IPS-18a (cell line): ENCODE data around the gene PPM1N.

ENCODE experiments used
- H3K27ac ChIP-seq: one replicate; pipeline ENCODE4 v1.5.1; 2013; ENCODE audit warnings: low read length
- H3K27me3 ChIP-seq: one replicate; pipeline ENCODE4 v1.6.1; 2013; ENCODE audit warnings: mild to moderate bottlenecking, low read length; ENCODE audit not compliant: control insufficient read depth, insufficient read depth
- H3K36me3 ChIP-seq: one replicate; pipeline ENCODE4 v1.6.1; 2013; ENCODE audit warnings: low read depth, low read length; ENCODE audit not compliant: control insufficient read depth
- H3K4me1 ChIP-seq: one replicate; pipeline ENCODE4 v1.6.1; 2013; ENCODE audit warnings: low read depth, low read length; ENCODE audit not compliant: control insufficient read depth
- H3K4me3 ChIP-seq: one replicate; pipeline ENCODE4 v1.5.1; 2013; ENCODE audit warnings: low read length
- H3K9ac ChIP-seq: one replicate; pipeline ENCODE4 v1.6.1; 2013; ENCODE audit warnings: mild to moderate bottlenecking, low read length, moderate library complexity
- H3K9me3 ChIP-seq: one replicate; pipeline ENCODE4 v1.6.1; 2013; ENCODE audit warnings: low read depth, low read length; ENCODE audit not compliant: control insufficient read depth

Gene PPM1N

GRCh38 chr19:45463241-45463640 lies 35.0 kb upstream of the PPM1N start:
- peaks cover 18% of the 10 kb centered on the region for H3K27me3 ChIP-seq
- H3K27ac ChIP-seq, result no peak overlapping the region
- no peaks in the 10 kb centered on the region for H3K9me3 ChIP-seq
- H3K4me1 ChIP-seq, result no peaks in the 10 kb centered on the region
- no peak overlapping the region for H3K9ac ChIP-seq
- no peaks in the 10 kb centered on the region for H3K36me3 ChIP-seq
- no peak overlapping the region for H3K4me3 ChIP-seq

- H3K27me3 ChIP-seq, result peaks cover 23% of the 10 kb centered on the region
- H3K9ac ChIP-seq, result no peak overlapping the region
- H3K27ac ChIP-seq, result no peak overlapping the region
- no peak overlapping the region for H3K4me3 ChIP-seq
- H3K9me3 ChIP-seq, result no peaks in the 10 kb centered on the region
- H3K4me1 ChIP-seq, result no peaks in the 10 kb centered on the region
- H3K36me3 ChIP-seq, result no peaks in the 10 kb centered on the region
Measured at GRCh38 chr19:45464274-45464673, 34.0 kb upstream of the PPM1N start.

GRCh38 chr19:45464852-45465441 lies 33.3 kb upstream of the PPM1N start:
- Histone ChIP-seq H3K4me1 (peaks cover 3% of the 10 kb centered on the region), H3K36me3 (no peaks in the 10 kb centered on the region), H3K4me3 (no peak overlapping the region), H3K27ac (no peak overlapping the region), H3K9ac (no peak overlapping the region), H3K27me3 (peaks cover 23% of the 10 kb centered on the region), H3K9me3 (no peaks in the 10 kb centered on the region)

GRCh38 chr19:45467115-45467455 lies 31.2 kb upstream of the PPM1N start:
- Histone ChIP-seq H3K36me3 (no peaks in the 10 kb centered on the region), H3K9me3 (no peaks in the 10 kb centered on the region), H3K9ac (peak overlapping the region; percentile 91), H3K27ac (no peak overlapping the region), H3K4me1 (peaks cover 5% of the 10 kb centered on the region), H3K27me3 (peaks cover 45% of the 10 kb centered on the region), H3K4me3 (peak overlapping the region; percentile 95)

GRCh38 chr19:45467456-45468158 lies 30.6 kb upstream of the PPM1N start, which contains the start of gene FOSB:
TSS of gene FOSB (plus strand) at chr19:45467996. CDS start at chr19:45468587, 591 bp downstream.
- Histone ChIP-seq H3K27ac (peak within 1 kb of the TSS; percentile 82), H3K9ac (peak within 1 kb of the TSS; percentile 91), H3K9me3 (no peaks in the 10 kb centered on the region), H3K4me3 (peak within 1 kb of the TSS; percentile 95), H3K36me3 (no peaks in the 10 kb centered on the region), H3K27me3 (peaks cover 50% of the 10 kb centered on the region), H3K4me1 (peaks cover 5% of the 10 kb centered on the region)

- Histone ChIP-seq H3K36me3 (no peaks in the 10 kb centered on the region), H3K27ac (no peak overlapping the region), H3K4me1 (peaks cover 5% of the 10 kb centered on the region), H3K4me3 (peak overlapping the region; percentile 95), H3K9ac (peak overlapping the region; percentile 91), H3K27me3 (peaks cover 56% of the 10 kb centered on the region), H3K9me3 (no peaks in the 10 kb centered on the region)
Measured at GRCh38 chr19:45468159-45468651, 30.0 kb upstream of the PPM1N start.

- H3K36me3 ChIP-seq, result no peaks in the 10 kb centered on the region
- H3K27me3 ChIP-seq, result peaks cover 62% of the 10 kb centered on the region
- peak overlapping the region; percentile 72 for H3K27ac ChIP-seq
- H3K4me1 ChIP-seq, result peaks cover 5% of the 10 kb centered on the region
- no peaks in the 10 kb centered on the region for H3K9me3 ChIP-seq
- peak overlapping the region; percentile 95 for H3K4me3 ChIP-seq
- H3K9ac ChIP-seq, result peak overlapping the region; percentile 91
Measured at GRCh38 chr19:45468803-45469131, 29.5 kb upstream of the PPM1N start.

GRCh38 chr19:45469132-45469944 lies 28.9 kb upstream of the PPM1N start:
- Histone ChIP-seq H3K9me3 (no peaks in the 10 kb centered on the region), H3K4me3 (peak overlapping the region; percentile 95), H3K36me3 (no peaks in the 10 kb centered on the region), H3K27ac (peak overlapping the region; percentile 100), H3K9ac (peak overlapping the region; percentile 91), H3K27me3 (peaks cover 67% of the 10 kb centered on the region), H3K4me1 (peaks cover 5% of the 10 kb centered on the region)

- H3K9me3 ChIP-seq, result no peaks in the 10 kb centered on the region
- H3K4me1 ChIP-seq, result peaks cover 5% of the 10 kb centered on the region
- H3K27me3 ChIP-seq, result peaks cover 74% of the 10 kb centered on the region
- H3K4me3 ChIP-seq, result peak overlapping the region; percentile 95
- H3K9ac ChIP-seq, result peak overlapping the region; percentile 91
- H3K27ac ChIP-seq, result peak overlapping the region; percentile 100
- no peaks in the 10 kb centered on the region for H3K36me3 ChIP-seq
Measured at GRCh38 chr19:45469945-45470761, 28.1 kb upstream of the PPM1N start.

GRCh38 chr19:45470762-45471081 lies 27.5 kb upstream of the PPM1N start:
- Histone ChIP-seq H3K9me3 (no peaks in the 10 kb centered on the region), H3K27me3 (peaks cover 80% of the 10 kb centered on the region), H3K27ac (no peak overlapping the region), H3K9ac (no peak overlapping the region), H3K4me1 (peaks cover 5% of the 10 kb centered on the region), H3K36me3 (no peaks in the 10 kb centered on the region), H3K4me3 (no peak overlapping the region)
